Measurements from ENCODE around the gene ALDOB. TPM values are rescaled to one million over a fixed set of nuclear protein-coding genes. Genes with fewer than 3 reads are reported as not detected.

ALDOB gene
- total and polyA plus RNA-seq, 2 experiments from 2014 or later = not detected

DNA sequence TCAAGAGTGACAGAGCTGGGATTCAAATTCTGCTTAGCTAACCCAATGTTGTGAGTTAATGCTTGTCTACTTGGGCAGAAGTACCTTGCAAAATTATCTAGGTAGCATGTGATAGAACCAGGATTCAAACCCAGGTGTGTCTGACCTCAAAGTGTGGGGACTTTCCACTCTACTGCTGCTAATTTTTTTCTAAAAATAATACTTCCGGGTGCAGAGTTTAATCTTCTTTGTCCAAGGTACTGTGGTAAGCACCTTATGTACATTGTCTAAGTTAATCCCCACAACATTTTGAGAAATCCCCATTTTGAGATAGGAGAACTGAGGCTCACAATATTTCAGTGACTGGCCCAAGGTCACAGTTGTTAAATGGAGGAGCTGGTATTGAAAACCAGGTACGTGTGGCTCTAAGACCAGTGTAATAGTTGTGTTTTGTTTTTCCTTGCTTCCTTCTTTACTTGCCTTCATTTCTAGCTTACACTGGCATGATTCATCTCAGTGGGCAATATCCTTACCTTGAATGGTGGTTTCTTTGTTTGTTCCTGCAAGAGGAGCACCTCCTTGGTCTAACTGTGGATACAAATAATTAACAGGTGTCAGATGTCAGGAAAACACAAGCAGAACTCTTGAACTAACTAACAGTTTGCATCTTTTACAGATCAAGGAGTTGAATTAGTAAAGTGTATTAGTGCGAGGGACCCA, 7.5 kb downstream of the ALDOB start:
- TF ChIP-seq JUNB (IDR thresholded peaks at IDR 0.05; ENCODE audit: unreplicated experiment) = no peak
- no peak for TF ChIP-seq POLR2AphosphoS5 (IDR thresholded peaks at IDR 0.05; ENCODE audit: low read depth)
- TF ChIP-seq, protein P1, sequence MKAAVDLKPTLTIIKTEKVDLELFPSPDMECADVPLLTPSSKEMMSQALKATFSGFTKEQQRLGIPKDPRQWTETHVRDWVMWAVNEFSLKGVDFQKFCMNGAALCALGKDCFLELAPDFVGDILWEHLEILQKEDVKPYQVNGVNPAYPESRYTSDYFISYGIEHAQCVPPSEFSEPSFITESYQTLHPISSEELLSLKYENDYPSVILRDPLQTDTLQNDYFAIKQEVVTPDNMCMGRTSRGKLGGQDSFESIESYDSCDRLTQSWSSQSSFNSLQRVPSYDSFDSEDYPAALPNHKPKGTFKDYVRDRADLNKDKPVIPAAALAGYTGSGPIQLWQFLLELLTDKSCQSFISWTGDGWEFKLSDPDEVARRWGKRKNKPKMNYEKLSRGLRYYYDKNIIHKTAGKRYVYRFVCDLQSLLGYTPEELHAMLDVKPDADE (IDR thresholded peaks at IDR 0.05) = no peak
- no peak for TF ChIP-seq ZNF331 (CRISPR knock-in tag; IDR thresholded peaks at IDR 0.05; ENCODE audit: low read depth)
- TF ChIP-seq NANOG (IDR thresholded peaks at IDR 0.05; ENCODE audit: borderline replicate concordance) = no peak
- TF ChIP-seq, protein P2, sequence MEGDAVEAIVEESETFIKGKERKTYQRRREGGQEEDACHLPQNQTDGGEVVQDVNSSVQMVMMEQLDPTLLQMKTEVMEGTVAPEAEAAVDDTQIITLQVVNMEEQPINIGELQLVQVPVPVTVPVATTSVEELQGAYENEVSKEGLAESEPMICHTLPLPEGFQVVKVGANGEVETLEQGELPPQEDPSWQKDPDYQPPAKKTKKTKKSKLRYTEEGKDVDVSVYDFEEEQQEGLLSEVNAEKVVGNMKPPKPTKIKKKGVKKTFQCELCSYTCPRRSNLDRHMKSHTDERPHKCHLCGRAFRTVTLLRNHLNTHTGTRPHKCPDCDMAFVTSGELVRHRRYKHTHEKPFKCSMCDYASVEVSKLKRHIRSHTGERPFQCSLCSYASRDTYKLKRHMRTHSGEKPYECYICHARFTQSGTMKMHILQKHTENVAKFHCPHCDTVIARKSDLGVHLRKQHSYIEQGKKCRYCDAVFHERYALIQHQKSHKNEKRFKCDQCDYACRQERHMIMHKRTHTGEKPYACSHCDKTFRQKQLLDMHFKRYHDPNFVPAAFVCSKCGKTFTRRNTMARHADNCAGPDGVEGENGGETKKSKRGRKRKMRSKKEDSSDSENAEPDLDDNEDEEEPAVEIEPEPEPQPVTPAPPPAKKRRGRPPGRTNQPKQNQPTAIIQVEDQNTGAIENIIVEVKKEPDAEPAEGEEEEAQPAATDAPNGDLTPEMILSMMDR (conservative IDR thresholded peaks at IDR 0.05; ENCODE audit: low read depth in 2 of 2) = no peak
- no peak for TF ChIP-seq CREB1 (CRISPR knock-in tag; IDR thresholded peaks at IDR 0.05; ENCODE audit: low read depth)
- TF ChIP-seq ZNF114 (CRISPR knock-in tag; IDR thresholded peaks at IDR 0.05) = no peak
- TF ChIP-seq STAT1 (IDR thresholded peaks at IDR 0.05; ENCODE audit: unreplicated experiment) = no peak
- TF ChIP-seq, protein P3, sequence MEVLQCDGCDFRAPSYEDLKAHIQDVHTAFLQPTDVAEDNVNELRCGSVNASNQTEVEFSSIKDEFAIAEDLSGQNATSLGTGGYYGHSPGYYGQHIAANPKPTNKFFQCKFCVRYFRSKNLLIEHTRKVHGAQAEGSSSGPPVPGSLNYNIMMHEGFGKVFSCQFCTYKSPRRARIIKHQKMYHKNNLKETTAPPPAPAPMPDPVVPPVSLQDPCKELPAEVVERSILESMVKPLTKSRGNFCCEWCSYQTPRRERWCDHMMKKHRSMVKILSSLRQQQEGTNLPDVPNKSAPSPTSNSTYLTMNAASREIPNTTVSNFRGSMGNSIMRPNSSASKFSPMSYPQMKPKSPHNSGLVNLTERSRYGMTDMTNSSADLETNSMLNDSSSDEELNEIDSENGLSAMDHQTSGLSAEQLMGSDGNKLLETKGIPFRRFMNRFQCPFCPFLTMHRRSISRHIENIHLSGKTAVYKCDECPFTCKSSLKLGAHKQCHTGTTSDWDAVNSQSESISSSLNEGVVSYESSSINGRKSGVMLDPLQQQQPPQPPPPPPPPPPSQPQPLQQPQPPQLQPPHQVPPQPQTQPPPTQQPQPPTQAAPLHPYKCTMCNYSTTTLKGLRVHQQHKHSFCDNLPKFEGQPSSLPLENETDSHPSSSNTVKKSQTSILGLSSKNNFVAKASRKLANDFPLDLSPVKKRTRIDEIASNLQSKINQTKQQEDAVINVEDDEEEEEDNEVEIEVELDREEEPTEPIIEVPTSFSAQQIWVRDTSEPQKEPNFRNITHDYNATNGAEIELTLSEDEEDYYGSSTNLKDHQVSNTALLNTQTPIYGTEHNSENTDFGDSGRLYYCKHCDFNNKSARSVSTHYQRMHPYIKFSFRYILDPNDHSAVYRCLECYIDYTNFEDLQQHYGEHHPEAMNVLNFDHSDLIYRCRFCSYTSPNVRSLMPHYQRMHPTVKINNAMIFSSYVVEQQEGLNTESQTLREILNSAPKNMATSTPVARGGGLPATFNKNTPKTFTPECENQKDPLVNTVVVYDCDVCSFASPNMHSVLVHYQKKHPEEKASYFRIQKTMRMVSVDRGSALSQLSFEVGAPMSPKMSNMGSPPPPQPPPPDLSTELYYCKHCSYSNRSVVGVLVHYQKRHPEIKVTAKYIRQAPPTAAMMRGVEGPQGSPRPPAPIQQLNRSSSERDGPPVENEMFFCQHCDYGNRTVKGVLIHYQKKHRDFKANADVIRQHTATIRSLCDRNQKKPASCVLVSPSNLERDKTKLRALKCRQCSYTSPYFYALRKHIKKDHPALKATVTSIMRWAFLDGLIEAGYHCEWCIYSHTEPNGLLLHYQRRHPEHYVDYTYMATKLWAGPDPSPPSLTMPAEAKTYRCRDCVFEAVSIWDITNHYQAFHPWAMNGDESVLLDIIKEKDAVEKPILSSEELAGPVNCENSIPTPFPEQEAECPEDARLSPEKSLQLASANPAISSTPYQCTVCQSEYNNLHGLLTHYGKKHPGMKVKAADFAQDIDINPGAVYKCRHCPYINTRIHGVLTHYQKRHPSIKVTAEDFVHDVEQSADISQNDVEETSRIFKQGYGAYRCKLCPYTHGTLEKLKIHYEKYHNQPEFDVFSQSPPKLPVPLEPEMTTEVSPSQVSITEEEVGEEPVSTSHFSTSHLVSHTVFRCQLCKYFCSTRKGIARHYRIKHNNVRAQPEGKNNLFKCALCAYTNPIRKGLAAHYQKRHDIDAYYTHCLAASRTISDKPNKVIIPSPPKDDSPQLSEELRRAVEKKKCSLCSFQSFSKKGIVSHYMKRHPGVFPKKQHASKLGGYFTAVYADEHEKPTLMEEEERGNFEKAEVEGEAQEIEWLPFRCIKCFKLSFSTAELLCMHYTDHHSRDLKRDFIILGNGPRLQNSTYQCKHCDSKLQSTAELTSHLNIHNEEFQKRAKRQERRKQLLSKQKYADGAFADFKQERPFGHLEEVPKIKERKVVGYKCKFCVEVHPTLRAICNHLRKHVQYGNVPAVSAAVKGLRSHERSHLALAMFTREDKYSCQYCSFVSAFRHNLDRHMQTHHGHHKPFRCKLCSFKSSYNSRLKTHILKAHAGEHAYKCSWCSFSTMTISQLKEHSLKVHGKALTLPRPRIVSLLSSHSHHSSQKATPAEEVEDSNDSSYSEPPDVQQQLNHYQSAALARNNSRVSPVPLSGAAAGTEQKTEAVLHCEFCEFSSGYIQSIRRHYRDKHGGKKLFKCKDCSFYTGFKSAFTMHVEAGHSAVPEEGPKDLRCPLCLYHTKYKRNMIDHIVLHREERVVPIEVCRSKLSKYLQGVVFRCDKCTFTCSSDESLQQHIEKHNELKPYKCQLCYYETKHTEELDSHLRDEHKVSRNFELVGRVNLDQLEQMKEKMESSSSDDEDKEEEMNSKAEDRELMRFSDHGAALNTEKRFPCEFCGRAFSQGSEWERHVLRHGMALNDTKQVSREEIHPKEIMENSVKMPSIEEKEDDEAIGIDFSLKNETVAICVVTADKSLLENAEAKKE (CRISPR knock-in tag; IDR thresholded peaks at IDR 0.05) = no peak
- no peak for TF ChIP-seq EZH2 (IDR thresholded peaks at IDR 0.05; ENCODE audit: low read depth, unreplicated experiment)
- no peak for TF ChIP-seq EZH2phosphoT487 (IDR thresholded peaks at IDR 0.05; ENCODE audit: unreplicated experiment)
- TF ChIP-seq REST (IDR thresholded peaks at IDR 0.05; ENCODE audit: unreplicated experiment) = no peak
- Histone ChIP-seq H4K20me1 (replicated peaks; ENCODE audit: insufficient read depth) (no peaks in the 10 kb centered on the region), H3K79me2 (replicated peaks; ENCODE audit: insufficient read depth) (no peaks in the 10 kb centered on the region), H3K27ac (ENCODE audit: low read depth) (no peak overlapping the region), H3K9me2 (ENCODE audit: insufficient read depth) (peaks cover 12% of the 10 kb centered on the region), H3K4me2 (no peak overlapping the region), H3F3A (replicated peaks; ENCODE audit: low read depth) (no peaks in the 10 kb centered on the region), H2AFZ (no peak overlapping the region), H3K27me3 (ENCODE audit: insufficient read depth) (no peaks in the 10 kb centered on the region), H3K4me3 (no peak overlapping the region), H3K4me1 (ENCODE audit: insufficient read depth) (no peaks in the 10 kb centered on the region), H3K36me3 (ENCODE audit: insufficient read depth) (no peaks in the 10 kb centered on the region)
- Mint-ChIP-seq H3K27ac (no peak overlapping the region), H3K27me3 (ENCODE audit: insufficient read depth, low read depth, poor library complexity) (peaks cover 3% of the 10 kb centered on the region), H3K9me3 (no peaks in the 10 kb centered on the region), H3K4me3 (no peak overlapping the region), H3K4me1 (no peaks in the 10 kb centered on the region; the same call in 2 of the 3 replicates), H3K36me3 (ENCODE audit: low read depth) (no peaks in the 10 kb centered on the region)
- ATAC-seq (no peak), DNase-seq (ENCODE audit: low spot score) (no peak)
